ENCODE measurements around the gene FHL2. TPM values are rescaled to one million over a fixed set of nuclear protein-coding genes. Genes with fewer than 3 reads are reported as not detected.

Gene FHL2
- total and polyA plus RNA-seq, 8 donors: 1.4 to 9.1 (median 3.9) TPM

- no peaks in the 10 kb centered on the region for H3K36me3 ChIP-seq
- no peak for TF ChIP-seq CTCF (IDR thresholded peaks at IDR 0.05)
- FAIRE-seq (no peak), DNase-seq (no peak), ATAC-seq (no peak)
- peaks cover 0 to 18% (median 0%) of the 10 kb centered on the region in 3 donors for H3K4me1 ChIP-seq
- H3K4me3 ChIP-seq: no peak overlapping the region
- no peaks in the 10 kb centered on the region for H3K9me3 ChIP-seq
- H3K27me3 ChIP-seq: no peaks in the 10 kb centered on the region
- no peak overlapping the region for H3K27ac ChIP-seq
- intact Hi-C loops (cut with DNase I): no loop called here
- 66 to 74% methylated on average over 5 of the region's 5 CpGs for WGBS, 2 donors
These were observed 75.7 kb downstream of the FHL2 start for GRCh38 chr2:105323111-105323510.

GRCh38 chr2:105321875-105322646, 76.8 kb downstream of the FHL2 start:
- H3K9me3 ChIP-seq: no peaks in the 10 kb centered on the region
- intact Hi-C loops (cut with DNase I): no loop called here
- no peak for DNase-seq
- H3K4me1 ChIP-seq: peaks cover 0 to 8% (median 0%) of the 10 kb centered on the region in 3 donors
- no peak for ATAC-seq
- FAIRE-seq: no peak
- H3K36me3 ChIP-seq: no peaks in the 10 kb centered on the region
- TF ChIP-seq CTCF (IDR thresholded peaks at IDR 0.05): no peak
- no peaks in the 10 kb centered on the region for H3K27me3 ChIP-seq
- no peak overlapping the region for H3K27ac ChIP-seq
- H3K4me3 ChIP-seq: no peak overlapping the region
- WGBS, 2 donors: 89 to 92% methylated on average over 3 of the region's 3 CpGs

- DNase-seq (no peak), FAIRE-seq (no peak), ATAC-seq (no peak)
- no peaks in the 10 kb centered on the region for H3K9me3 ChIP-seq
- 70 to 78% methylated on average over 7 of the region's 7 CpGs for WGBS, 2 donors
- no peak for TF ChIP-seq CTCF (IDR thresholded peaks at IDR 0.05)
- no peaks in the 10 kb centered on the region for H3K36me3 ChIP-seq
- H3K4me1 ChIP-seq: peaks cover 0 to 5% (median 0%) of the 10 kb centered on the region in 3 donors
- no peak overlapping the region for H3K4me3 ChIP-seq
- H3K27me3 ChIP-seq: no peaks in the 10 kb centered on the region
- intact Hi-C loops (cut with DNase I): no loop called here
- H3K27ac ChIP-seq: no peak overlapping the region
These were observed 78.1 kb downstream of the FHL2 start for GRCh38 chr2:105320651-105321215.

GRCh38 chr2:105317937-105318336, 80.9 kb downstream of the FHL2 start:
- 94 to 95% methylated on average over 3 of the region's 3 CpGs for WGBS, 2 donors
- no peak for ATAC-seq
- TF ChIP-seq CTCF (IDR thresholded peaks at IDR 0.05): no peak
- no peaks in the 10 kb centered on the region for H3K27me3 ChIP-seq
- H3K4me1 ChIP-seq: peaks cover 0 to 3% (median 0%) of the 10 kb centered on the region in 3 donors
- no peaks in the 10 kb centered on the region for H3K36me3 ChIP-seq
- no peak for FAIRE-seq
- intact Hi-C loops (cut with DNase I): no loop called here
- H3K9me3 ChIP-seq: no peaks in the 10 kb centered on the region
- H3K27ac ChIP-seq: no peak overlapping the region
- no peak for DNase-seq
- no peak overlapping the region for H3K4me3 ChIP-seq

- ATAC-seq (no peak), FAIRE-seq (no peak), DNase-seq (no peak)
- Histone ChIP-seq H3K4me1 (peaks cover 0 to 5% (median under 1%) of the 10 kb centered on the region in 3 donors), H3K9me3 (no peaks in the 10 kb centered on the region), H3K27me3 (no peaks in the 10 kb centered on the region), H3K27ac (no peak overlapping the region), H3K4me3 (no peak overlapping the region), H3K36me3 (no peaks in the 10 kb centered on the region)
- no peak for TF ChIP-seq CTCF (IDR thresholded peaks at IDR 0.05)
- WGBS, 2 donors: 89 to 93% methylated on average over 3 of the region's 3 CpGs
- intact Hi-C loops (cut with DNase I): no loop called here
These were observed 83.5 kb downstream of the FHL2 start for GRCh38 chr2:105315314-105315713.
